NCI-H1092 treated with DMSO at 0.1 percent for 48 hours (cell line): ENCODE data around the gene ZNF789.

Experiments
- DNase-seq: peaks from one replicate; lab custom pipeline; 2025; lab: John Stamatoyannopoulos, UW

The ZNF789 gene

DNA sequence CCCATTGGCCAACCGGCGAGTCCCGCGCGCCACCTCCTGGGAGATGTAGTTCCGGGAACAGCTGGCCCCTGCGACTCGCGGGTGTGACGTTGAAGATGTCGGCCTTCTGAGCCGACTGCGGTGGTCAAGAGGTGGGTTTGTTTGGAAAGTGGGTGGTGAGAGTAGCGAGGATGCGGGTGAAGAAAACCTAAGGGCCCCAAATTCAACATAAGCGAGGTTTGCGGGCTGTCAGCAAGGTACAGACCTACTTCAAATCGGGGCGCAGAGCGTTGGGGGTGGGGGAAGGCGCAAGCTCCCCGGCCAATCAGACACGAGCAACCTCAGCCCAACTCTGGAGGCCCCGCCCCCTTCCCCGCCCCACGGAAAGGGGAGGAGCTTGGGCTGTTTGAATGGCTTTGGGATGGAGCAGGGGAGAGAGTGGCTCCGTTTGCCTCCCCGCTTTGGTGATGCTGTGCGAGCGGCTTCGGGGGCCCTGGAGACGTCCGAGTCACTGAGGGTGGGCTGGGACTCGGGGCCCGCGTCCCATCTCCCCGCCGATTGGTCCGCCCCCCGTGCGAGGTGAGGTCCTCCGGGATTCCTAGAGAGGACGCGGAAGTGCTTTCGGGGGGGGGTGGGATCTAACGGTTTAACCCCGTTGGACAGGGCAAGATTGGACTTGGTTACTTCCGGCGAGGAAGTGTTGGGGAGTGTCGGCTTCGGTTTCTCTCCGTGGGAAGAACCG is 32.1 kb downstream of the ZNF789 start, which contains the start of gene ZKSCAN5:
Gene ZKSCAN5 (plus strand): TSS at position 60 of the 721 bp plus-strand sequence. CDS start 1,383 bp downstream, outside the sequence.
- DNase-seq: peak; percentile 99

DNA sequence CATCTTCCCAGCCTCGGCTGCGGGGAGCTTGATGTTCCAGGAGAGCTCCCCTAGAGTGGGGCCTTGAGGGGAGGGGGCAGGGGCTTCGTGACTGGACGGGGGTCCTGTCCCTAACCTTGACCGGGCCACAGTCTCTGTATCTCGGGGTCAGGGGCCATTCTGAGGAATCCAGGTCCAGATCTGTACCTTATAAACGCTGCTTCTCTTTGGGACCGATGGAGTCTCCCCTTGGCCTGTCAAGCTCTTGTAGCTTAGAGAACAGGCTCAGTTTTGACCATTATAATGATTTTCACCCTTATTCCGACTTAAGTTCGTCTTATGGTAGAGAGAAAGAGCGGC is 32.6 kb downstream of the ZNF789 start:
- DNase-seq: no peak

DNA sequence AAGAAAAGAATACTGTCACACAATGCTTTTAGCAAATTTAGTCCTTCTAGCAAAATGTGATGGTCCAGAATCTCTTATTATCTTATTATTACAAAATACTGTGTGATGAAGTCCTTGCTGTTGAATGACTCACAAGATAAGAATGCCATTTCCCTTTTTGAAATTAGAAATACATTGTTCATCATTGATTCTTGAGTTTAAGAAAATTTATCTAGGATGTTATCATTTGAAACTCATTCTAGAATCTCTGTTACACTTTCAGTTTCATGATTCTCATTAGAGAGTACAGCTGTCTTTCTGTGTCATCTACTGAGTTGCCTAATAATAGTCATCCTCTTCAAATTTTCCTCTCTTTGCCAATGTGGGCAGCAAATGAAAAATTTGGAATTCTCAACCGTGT is 41.4 kb downstream of the ZNF789 start:
- DNase-seq: no peak

DNA sequence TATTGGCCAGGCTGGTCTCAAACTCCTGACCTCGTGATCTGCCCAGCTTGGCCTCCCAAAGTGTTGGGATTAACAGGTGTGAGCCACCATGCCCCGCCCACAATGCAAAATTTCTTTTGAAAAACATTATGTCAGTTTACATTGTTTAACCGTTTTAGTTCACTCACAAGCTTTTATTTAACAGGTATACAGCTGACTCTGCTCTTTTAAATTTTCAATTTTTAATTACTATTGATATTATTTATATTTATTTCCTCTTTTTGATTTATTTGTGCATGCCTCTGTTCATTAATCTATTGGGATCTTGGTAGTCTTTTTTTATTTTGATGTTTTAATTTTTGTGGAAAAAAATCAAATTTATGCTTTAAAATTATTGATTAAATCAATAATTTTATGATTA is 48.7 kb downstream of the ZNF789 start:
- no peak for DNase-seq

DNA sequence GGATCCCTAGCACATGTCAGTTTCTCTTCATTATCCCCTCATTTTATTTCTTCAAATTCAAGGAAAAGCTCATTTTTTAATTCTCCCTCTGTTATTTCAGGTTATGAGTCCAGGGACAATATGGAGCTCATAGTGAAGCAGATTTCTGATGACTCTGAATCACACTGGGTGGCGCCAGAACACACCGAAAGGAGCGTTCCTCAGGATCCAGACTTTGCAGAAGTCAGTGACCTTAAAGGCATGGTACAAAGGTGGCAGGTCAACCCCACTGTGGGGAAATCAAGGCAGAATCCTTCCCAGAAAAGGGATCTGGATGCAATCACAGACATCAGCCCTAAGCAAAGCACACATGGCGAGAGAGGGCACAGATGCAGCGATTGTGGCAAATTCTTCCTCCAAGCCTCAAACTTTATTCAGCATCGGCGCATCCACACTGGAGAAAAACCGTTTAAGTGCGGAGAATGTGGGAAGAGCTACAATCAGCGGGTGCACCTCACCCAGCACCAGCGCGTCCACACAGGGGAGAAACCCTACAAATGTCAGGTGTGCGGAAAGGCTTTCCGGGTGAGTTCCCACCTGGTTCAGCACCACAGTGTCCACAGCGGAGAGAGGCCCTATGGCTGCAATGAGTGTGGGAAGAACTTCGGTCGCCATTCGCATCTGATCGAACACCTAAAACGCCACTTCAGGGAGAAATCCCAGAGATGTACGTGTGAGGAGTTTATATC is 53.2 kb downstream of the ZNF789 start:
- DNase-seq: no peak

DNA sequence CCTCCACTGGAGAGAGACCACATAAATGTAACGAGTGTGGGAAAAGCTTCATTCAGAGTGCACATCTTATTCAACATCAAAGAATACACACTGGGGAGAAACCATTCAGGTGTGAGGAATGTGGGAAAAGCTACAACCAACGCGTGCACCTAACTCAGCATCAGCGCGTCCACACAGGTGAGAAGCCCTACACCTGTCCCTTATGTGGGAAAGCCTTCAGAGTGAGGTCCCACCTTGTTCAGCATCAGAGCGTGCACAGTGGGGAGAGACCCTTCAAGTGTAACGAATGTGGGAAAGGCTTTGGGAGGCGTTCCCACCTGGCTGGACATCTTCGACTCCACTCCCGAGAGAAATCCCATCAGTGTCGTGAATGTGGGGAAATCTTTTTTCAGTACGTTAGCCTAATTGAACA is 58.7 kb downstream of the ZNF789 start:
- DNase-seq: no peak

DNA sequence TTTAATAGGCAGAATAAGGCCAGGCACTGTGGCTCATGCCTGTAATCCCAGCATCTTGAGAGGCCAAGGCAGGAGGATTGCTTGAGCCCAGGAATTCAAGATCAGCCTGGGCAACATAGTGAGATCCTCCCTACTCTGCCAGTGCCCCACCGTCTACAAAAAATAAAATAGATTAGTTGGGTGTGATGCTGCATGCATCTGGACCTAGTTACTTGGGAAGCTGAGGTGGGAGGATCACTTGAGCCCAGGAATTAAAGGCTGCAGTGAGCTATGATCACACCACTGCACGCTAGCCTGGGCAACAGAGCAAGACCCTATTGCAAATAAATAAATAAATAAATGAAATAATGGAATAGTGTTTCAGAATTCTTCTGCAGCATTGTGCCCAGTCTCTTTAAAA is 63.0 kb downstream of the ZNF789 start:
- DNase-seq: no peak
